ENCODE results near the gene NNAT. TPM values are rescaled to one million over a fixed set of nuclear protein-coding genes. Genes with fewer than 3 reads are reported as not detected.

Gene NNAT
- total and polyA plus RNA-seq, 8 donors: 2.8 to 65.2 (median 9.0) TPM

DNA sequence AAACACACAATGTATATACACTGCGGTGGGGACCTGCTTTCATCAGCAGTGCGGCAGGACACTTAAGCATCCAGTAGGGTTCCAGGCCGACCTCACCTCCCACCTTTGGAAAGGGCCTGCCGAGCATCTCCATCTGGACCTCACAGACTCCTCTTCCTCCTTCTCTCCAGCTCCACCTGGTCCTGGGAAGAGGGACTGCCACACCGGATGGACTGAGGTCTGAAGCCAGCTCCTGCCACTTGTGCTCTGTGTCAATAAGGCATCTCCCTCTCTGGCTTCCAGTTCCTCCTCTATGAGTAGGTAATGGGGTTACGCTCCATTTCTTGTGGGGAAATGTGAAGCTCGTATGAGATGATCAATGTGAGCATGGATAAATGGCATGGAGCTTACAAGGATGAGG is 19.1 kb upstream of the NNAT start:
- no peak overlapping the region for H3K27ac ChIP-seq
- no peak for DNase-seq
- intact Hi-C loops (cut with DNase I; ENCODE audit: low total_unique reads): no loop called here
- peaks cover 0 to 5% (median 0%) of the 10 kb centered on the region in 4 donors for H3K36me3 ChIP-seq
- peaks cover 0 to 14% (median 4%) of the 10 kb centered on the region in 4 donors for H3K4me1 ChIP-seq
- WGBS, 5 donors: 72 to 85% (median 83%) methylated on average over 7 of the region's 7 CpGs
- H3K27me3 ChIP-seq: no peaks in the 10 kb centered on the region
- TF ChIP-seq EP300 (IDR thresholded peaks at IDR 0.05): no peak
- TF ChIP-seq POLR2AphosphoS5 (IDR thresholded peaks at IDR 0.05): no peak
- TF ChIP-seq POLR2A (IDR thresholded peaks at IDR 0.05): no peak
- TF ChIP-seq, protein P1, sequence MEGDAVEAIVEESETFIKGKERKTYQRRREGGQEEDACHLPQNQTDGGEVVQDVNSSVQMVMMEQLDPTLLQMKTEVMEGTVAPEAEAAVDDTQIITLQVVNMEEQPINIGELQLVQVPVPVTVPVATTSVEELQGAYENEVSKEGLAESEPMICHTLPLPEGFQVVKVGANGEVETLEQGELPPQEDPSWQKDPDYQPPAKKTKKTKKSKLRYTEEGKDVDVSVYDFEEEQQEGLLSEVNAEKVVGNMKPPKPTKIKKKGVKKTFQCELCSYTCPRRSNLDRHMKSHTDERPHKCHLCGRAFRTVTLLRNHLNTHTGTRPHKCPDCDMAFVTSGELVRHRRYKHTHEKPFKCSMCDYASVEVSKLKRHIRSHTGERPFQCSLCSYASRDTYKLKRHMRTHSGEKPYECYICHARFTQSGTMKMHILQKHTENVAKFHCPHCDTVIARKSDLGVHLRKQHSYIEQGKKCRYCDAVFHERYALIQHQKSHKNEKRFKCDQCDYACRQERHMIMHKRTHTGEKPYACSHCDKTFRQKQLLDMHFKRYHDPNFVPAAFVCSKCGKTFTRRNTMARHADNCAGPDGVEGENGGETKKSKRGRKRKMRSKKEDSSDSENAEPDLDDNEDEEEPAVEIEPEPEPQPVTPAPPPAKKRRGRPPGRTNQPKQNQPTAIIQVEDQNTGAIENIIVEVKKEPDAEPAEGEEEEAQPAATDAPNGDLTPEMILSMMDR (IDR thresholded peaks at IDR 0.05): no peak
- H3K4me3 ChIP-seq: no peak overlapping the region
- H3K9me3 ChIP-seq: no peaks in the 10 kb centered on the region

DNA sequence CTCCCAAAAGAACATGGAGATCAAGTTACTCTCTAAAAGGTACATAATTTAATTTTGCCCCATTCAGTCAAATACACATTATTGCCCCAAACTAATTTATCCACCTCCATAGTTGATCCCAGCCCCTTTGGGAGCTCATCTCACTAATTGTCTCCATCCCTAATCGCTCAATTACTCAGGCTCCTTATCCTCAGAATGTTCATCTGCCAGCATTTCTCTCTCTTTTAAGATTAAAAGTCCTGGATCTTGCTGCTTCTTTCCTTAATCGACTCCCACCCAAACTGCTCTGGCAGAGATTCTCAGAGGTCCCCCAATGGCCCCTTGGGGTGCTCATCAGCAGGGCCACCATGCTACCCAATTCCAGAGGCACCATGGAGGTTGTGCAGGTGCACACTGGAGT is 18.4 kb upstream of the NNAT start:
- no peaks in the 10 kb centered on the region for H3K27me3 ChIP-seq
- H3K4me3 ChIP-seq: no peak overlapping the region
- peaks cover 0 to 5% (median 0%) of the 10 kb centered on the region in 4 donors for H3K36me3 ChIP-seq
- peaks cover 0 to 14% (median 4%) of the 10 kb centered on the region in 4 donors for H3K4me1 ChIP-seq
- no peaks in the 10 kb centered on the region for H3K9me3 ChIP-seq
- TF ChIP-seq POLR2AphosphoS5 (IDR thresholded peaks at IDR 0.05) (no peak), POLR2A (IDR thresholded peaks at IDR 0.05) (no peak), EP300 (IDR thresholded peaks at IDR 0.05) (no peak)
- TF ChIP-seq, protein P1 (IDR thresholded peaks at IDR 0.05): no peak
- H3K27ac ChIP-seq: no peak overlapping the region
- intact Hi-C loops (cut with DNase I; ENCODE audit: low total_unique reads): no loop called here
- 77 to 97% (median 93%) methylated on average over 2 of the region's 2 CpGs for WGBS, 5 donors
- no peak for DNase-seq

DNA sequence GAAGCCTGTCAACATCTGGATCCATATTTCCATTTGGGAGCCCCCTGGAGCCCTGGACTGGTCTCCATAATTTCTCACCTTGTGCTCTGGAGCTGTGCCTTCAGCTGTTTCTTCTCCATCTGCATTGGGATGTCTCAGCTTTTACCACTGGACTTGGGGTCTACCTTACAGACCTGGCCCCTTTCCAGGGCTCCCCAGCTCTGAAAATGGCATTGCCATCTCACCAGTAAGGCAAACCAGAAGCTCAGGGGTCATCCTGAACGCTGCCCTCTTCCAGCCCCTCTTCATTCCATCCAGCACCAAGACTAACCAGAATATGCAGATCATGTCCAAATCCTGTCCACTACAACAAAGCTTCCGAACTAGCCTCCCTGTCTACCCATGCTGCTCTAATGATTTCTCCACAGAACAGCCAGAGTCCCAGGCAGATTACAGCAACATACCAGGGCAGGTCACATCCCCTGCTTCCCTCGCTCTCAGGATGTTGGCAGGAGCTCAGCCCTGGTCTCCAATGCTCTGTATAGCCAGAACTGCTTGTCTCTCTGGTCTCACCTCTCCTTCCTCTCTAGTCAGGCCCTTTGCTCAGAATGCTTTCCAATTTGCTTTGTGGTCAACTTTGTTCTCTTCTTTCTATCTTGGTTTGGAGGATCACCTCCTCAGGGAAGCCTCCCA is 17.7 kb upstream of the NNAT start:
- DNase-seq: no peak
- Histone ChIP-seq H3K27me3 (no peaks in the 10 kb centered on the region), H3K9me3 (no peaks in the 10 kb centered on the region), H3K27ac (no peak overlapping the region), H3K4me3 (no peak overlapping the region), H3K36me3 (peaks cover 0 to 5% (median under 1%) of the 10 kb centered on the region in 4 donors), H3K4me1 (peaks cover 0 to 14% (median 4%) of the 10 kb centered on the region in 4 donors)
- TF ChIP-seq POLR2A (IDR thresholded peaks at IDR 0.05) (no peak), POLR2AphosphoS5 (IDR thresholded peaks at IDR 0.05) (no peak), EP300 (IDR thresholded peaks at IDR 0.05) (no peak)
- TF ChIP-seq, protein P1 (IDR thresholded peaks at IDR 0.05): no peak
- intact Hi-C loops (cut with DNase I; ENCODE audit: low total_unique reads): no loop called here
- 83 to 91% (median 89%) methylated on average over 3 of the region's 3 CpGs for WGBS, 5 donors

GRCh38 chr20:37504404-37505096 is 16.5 kb upstream of the NNAT start:
- WGBS, 5 donors: 46 to 71% (median 60%) methylated on average over 2 to 3 of the region's 3 CpGs
- peaks cover 0 to 15% (median 10%) of the 10 kb centered on the region in 4 donors for H3K36me3 ChIP-seq
- no peaks in the 10 kb centered on the region for H3K27me3 ChIP-seq
- H3K4me1 ChIP-seq: peaks cover 0 to 14% (median 4%) of the 10 kb centered on the region in 4 donors
- DNase-seq: no peak
- no peak overlapping the region for H3K4me3 ChIP-seq
- H3K9me3 ChIP-seq: no peaks in the 10 kb centered on the region
- no peak for TF ChIP-seq EP300 (IDR thresholded peaks at IDR 0.05)
- no peak for TF ChIP-seq POLR2AphosphoS5 (IDR thresholded peaks at IDR 0.05)
- intact Hi-C loops (cut with DNase I; ENCODE audit: low total_unique reads): no loop called here
- H3K27ac ChIP-seq: no peak overlapping the region

Measured in stomach (tissue), 9 donors.